IPS DF 4.7 (cell line): Measurements from ENCODE around the gene CNPY4.

Experiments
- DNase-seq: peaks from one replicate; pipeline ENCODE4 v3.0.0-alpha.2; 2013; ENCODE audit warnings: low spot score; ENCODE audit errors: extremely low read depth

Gene CNPY4

GRCh38 chr7:100147278-100147677, 27.8 kb downstream of the CNPY4 start:
- no peak for DNase-seq

GRCh38 chr7:100148225-100148558, 28.8 kb downstream of the CNPY4 start:
- no peak for DNase-seq

GRCh38 chr7:100148559-100149328, 29.3 kb downstream of the CNPY4 start, which contains the start of gene LAMTOR4:
TSS of gene LAMTOR4 (plus strand) at chr7:100148918. CDS start at chr7:100148973, 55 bp downstream.
- peak; percentile 99 for DNase-seq

- DNase-seq: no peak
Observed at GRCh38 chr7:100152404-100152803, 33.0 kb downstream of the CNPY4 start.

- no peak for DNase-seq
Observed at GRCh38 chr7:100152937-100153666, 33.7 kb downstream of the CNPY4 start.

- DNase-seq: no peak
Observed at GRCh38 chr7:100153708-100154535, 34.5 kb downstream of the CNPY4 start.

GRCh38 chr7:100154651-100155491, 35.4 kb downstream of the CNPY4 start:
- no peak for DNase-seq

GRCh38 chr7:100155553-100156317, 36.3 kb downstream of the CNPY4 start:
- DNase-seq: no peak

GRCh38 chr7:100156331-100157068, 37.1 kb downstream of the CNPY4 start:
- no peak for DNase-seq

GRCh38 chr7:100157069-100157333, 37.6 kb downstream of the CNPY4 start:
- DNase-seq: no peak

GRCh38 chr7:100157334-100158228, 38.1 kb downstream of the CNPY4 start:
- no peak for DNase-seq

GRCh38 chr7:100158229-100159098, 39.0 kb downstream of the CNPY4 start, which contains the start of gene TRAPPC14:
TSS of gene TRAPPC14 (minus strand) at chr7:100158723. CDS start at chr7:100158499, 224 bp downstream.
- no peak for DNase-seq

GRCh38 chr7:100159099-100159623, 39.7 kb downstream of the CNPY4 start:
- DNase-seq: no peak

- DNase-seq: no peak
Observed at GRCh38 chr7:100160067-100160466, 40.6 kb downstream of the CNPY4 start.

GRCh38 chr7:100163006-100163531, 43.6 kb downstream of the CNPY4 start:
- no peak for DNase-seq

GRCh38 chr7:100163871-100164270, 44.4 kb downstream of the CNPY4 start:
- DNase-seq: no peak

GRCh38 chr7:100166317-100166940, 47.0 kb downstream of the CNPY4 start:
- no peak for DNase-seq
